GM19438 (cell line): ENCODE results near the gene SPDYE17.
"Not testable (repeated sequence)": the region's sequence is repeated elsewhere in the genome, so short reads cannot be mapped to it uniquely, and the experiment has no call there.

Experiments
- ATAC-seq: cut with Tn5 transposase; IDR thresholded peaks from one replicate; pipeline ENCODE4 v1.9.1; 2021; ENCODE audit warnings: low read depth; ENCODE audit not compliant: unreplicated experiment

The SPDYE17 gene

DNA sequence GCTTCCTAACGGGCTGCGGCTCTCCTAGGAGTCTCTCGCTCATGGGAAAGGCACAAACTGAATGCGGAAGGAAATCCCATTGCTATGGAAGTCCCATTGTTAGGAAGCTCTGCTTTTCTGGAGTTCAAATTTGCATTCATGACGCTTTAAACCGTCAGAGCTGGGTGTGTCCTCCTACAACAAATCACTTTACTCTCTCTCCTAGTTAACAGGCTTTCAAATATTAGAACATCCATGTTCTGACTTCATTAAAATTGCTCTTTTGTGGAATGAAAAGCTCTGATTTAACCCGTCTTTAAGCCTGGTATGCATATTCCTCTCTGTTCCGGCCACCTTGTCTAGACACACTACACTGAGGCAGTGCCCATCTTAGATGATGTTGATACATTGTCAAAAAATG lies at the start of gene SPDYE17:
SPDYE17 (minus strand) TSS at position 101 of the 400 bp plus-strand sequence. CDS start 1,791 bp downstream, outside the sequence.
- ATAC-seq = not testable (repeated sequence)

DNA sequence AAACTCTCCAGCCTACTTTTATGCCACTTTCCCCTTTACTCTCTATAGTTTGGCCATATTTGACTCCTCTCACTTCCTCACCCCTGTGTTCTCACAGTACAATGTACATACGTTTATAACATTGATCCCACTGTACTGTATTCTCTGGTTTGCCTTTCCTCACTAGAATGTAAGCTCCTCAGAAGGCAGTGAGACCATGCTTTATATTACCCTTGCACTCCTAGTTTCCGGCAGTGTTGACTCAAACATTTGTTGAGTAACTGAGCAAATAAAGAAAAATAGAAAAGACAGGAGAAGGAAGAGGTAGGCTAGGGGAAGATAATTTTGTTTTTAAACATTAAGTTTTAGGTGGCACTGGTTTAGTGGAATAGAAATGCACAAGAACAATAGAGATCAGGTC lies 48.1 kb upstream of the SPDYE17 start:
- ATAC-seq = not testable (repeated sequence)

GRCh38 chr7:77079624-77080023 lies 47.5 kb upstream of the SPDYE17 start:
- ATAC-seq = not testable (repeated sequence)

- ATAC-seq = not testable (repeated sequence)
Observed at GRCh38 chr7:77079112-77079511, 47.0 kb upstream of the SPDYE17 start.

- ATAC-seq = not testable (repeated sequence)
Observed at GRCh38 chr7:77077060-77077459, 44.9 kb upstream of the SPDYE17 start.

DNA sequence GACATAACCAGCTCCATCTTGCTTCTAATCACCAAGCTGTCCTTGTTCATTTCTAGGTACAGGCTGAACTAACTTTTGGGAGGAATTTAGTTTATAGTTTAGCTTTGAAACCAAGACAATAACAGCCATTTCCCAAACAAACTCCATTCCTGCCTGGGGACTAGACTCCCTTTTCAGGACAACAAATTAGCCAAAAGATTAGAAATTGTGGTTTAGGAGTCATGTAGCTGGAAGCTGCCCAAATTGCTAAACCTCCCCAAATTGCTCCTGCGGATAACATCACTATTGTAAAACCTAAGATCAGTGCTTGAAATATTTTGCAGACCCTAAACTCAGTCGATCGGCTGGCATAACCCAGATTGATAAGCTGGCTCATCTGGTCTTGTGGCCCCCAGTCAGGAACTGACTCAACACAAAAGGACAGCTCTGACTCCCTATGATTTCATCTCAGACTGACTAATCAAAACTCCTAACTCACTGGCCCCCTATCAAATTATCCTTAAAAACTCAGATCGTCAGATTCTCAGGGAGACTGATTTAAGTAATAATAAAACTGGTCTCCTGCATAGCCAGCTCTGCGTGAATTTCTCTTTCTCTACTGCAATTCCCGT lies 42.7 kb upstream of the SPDYE17 start:
- not testable (repeated sequence) for ATAC-seq

DNA sequence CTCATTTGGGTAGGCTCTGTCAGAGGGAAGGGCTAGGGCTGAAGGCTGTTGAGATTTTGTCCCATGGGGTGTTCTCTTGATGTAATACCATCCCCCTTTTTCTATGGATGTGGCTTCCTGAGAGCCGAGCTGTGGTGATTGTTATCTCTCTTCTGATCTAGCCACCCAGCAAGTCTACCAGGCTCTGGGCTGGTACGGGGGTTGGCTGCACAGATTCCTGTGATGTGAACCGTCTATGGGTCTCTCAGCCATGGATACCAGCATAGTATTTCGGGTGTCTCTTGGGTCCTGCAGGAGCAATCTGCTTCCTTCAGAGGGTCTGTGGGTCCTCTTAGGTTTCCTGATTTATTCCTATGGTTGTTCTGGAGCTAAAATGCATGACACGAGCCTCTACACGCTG lies 38.9 kb upstream of the SPDYE17 start:
- ATAC-seq = not testable (repeated sequence)

DNA sequence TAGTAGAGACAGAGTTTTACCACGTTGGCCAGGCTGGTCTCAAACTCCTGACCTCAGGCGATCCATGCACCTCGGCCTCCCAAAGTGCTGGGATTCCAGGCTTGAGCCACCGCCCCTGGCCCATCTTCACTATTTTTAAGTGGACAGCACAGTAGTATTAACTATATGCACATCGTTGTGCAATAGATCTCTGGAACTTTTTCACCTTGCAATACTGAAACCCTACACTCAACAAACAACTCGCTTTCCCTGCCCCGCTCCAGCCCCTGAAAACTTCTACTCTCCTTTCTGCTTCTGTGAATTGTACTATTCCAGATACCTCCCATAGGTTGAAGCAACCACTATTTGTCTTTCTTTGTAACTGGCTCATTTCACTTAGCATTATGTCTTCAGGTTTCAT lies 33.7 kb upstream of the SPDYE17 start:
- not testable (repeated sequence) for ATAC-seq

DNA sequence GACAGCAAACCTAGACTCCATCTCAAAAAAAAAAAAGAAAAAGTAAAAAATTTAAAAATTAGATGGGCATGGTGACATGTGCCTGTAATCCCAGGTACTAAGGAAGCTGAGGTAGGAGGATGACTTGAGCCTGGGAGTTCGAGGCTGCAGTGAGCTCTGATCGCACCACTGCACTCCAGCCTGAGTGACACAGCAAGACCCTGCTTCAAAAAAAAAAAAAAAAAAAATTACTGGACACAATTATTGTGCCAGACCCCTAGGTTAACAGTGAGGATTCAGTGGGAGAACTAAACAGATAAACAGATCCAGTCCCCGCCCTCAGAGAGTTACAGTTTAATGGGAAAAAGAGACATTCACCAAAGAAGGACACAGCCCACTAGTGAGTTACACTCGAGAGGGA lies 31.6 kb upstream of the SPDYE17 start:
- ATAC-seq = not testable (repeated sequence)

- ATAC-seq = not testable (repeated sequence)
Observed at GRCh38 chr7:77062557-77062956, 30.4 kb upstream of the SPDYE17 start, which contains the start of gene SPDYE18. Gene SPDYE18, minus strand, starts transcription at chr7:77062558. Its CDS starts 2,046 bp downstream, at chr7:77060512.

DNA sequence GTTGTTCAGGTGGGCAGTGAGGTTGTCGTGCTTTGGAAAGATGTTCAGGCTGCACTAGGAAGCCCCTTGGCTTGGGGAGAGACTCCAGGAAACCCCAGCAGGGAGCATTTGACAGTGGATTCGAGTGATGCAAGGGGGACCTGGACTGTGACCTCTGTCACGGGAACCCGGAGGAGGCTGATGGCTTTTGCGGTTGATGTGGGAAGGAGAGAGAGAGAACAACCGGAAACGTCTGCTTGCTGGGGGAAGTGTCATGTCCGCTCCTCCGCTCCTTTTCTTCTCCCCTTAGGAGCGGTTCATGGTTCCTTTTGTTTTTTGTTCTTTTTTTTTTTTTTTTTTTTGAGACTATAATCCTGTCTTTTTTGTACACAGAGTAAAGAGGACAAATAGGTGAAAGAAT lies 5.8 kb downstream of the SPDYE17 start:
- ATAC-seq = not testable (repeated sequence)

GRCh38 chr7:77010074-77010680 lies 22.0 kb downstream of the SPDYE17 start:
- not testable (repeated sequence) for ATAC-seq

DNA sequence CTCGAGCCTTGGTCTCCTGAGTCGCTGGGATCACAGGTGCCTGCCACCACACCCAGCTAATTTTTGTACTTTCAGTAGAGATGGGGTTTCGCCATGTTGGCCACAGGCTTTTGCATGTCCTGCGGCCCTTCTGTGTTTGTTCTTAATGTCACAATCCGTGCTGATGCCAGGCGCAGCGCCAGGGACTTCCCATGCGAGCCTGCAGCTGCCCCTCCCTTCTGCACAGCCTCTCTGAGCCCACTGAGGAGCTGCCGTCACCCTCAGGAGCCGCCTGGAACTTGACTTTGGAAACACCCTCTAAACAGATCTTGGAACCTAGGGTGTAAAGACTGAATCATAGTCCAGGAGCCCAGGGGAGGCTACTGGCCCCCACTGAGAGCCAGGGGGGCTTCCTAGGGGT lies 24.2 kb downstream of the SPDYE17 start:
- ATAC-seq = not testable (repeated sequence)

DNA sequence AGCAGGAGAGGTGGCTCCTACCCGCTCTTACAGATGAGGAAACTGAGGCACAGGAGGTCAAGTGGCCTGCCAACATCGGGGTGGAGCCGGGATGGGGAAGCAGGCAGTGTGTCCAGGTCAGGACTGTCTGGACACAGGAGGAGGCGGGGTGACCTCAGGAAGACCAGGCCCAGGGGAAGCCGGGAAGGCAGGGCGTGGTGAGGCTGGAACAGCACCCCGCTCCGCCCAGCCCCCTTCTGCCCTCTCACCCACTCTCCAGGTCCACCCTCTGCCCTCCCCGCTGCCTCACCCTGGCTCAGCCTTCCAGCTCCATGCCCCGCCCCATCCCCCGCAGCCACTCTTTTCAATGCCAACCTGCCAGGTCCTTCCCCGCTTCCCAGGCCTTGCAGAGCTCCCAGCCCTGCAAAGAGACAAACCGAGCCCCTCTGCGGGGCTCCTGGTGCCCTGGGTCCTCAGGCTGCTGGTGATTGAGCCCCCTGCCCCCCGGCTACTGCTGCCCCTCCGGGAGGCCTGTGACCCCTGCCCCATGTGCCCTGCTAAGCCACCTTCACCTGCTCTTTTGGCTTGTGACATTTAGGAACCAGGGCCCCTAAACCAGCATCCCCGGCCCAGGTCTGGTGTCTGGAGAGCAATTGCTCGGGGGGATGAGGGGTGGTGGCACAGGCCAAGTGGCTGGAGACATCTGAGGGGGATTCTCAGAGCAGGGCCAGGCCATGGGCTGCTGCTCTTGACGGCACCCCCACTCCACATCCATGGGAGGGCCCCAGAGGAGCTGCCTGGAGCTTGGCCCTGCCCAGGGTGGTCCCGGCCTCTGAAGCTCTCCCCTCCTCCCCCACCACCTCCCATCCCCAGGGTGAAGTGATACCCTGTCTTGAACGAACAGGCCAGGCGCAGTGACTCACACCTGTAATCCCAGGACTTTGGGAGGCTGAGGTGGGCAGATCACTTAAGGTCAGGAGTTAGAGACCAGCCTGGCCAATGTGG lies 25.7 kb downstream of the SPDYE17 start:
- not testable (repeated sequence) for ATAC-seq

- not testable (repeated sequence) for ATAC-seq
Observed at GRCh38 chr7:77005461-77006057, 26.6 kb downstream of the SPDYE17 start.

DNA sequence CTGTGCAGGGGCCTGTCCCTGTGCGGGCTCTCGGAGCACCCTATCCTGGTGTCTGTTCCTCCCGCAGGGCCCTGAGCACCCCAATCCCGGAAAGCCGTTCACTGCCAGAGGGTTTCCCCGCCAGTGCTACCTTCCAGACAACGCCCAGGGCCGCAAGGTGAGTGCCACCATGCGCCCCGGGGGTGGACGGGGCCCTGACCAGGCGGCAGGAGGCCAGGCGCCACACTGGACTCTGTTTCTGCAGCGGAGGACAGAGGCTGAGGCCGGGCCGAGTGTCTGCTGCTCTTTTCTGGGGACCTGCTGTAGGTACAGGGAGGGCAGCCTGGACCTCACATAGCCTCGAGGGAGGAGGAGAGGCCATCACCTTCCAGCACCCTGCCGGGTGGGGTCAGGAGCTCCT lies 28.0 kb downstream of the SPDYE17 start:
- not testable (repeated sequence) for ATAC-seq

DNA sequence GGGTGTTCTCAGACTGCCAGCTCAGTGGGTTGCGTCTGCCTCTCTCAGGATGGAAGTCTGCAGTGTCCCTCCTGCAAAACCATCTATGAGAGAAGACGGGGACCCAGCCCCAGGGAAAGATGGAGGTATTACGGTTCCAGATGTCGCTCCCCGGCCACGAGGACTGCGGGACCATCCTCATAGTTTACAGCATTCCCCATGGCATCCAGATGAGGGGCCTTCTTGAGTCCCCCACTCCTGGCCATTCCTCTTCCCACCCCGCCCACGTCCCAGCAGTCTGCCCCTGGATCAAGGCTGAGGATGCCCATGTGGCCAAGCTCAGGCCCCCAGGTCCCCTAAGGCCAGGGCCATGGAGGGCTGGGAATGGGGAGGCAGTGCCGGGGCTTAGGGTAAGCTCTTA lies 28.9 kb downstream of the SPDYE17 start:
- ATAC-seq = not testable (repeated sequence)

- ATAC-seq = not testable (repeated sequence)
Observed at GRCh38 chr7:77002678-77003233, 29.4 kb downstream of the SPDYE17 start.

GRCh38 chr7:77002104-77002503 lies 30.1 kb downstream of the SPDYE17 start:
- not testable (repeated sequence) for ATAC-seq

DNA sequence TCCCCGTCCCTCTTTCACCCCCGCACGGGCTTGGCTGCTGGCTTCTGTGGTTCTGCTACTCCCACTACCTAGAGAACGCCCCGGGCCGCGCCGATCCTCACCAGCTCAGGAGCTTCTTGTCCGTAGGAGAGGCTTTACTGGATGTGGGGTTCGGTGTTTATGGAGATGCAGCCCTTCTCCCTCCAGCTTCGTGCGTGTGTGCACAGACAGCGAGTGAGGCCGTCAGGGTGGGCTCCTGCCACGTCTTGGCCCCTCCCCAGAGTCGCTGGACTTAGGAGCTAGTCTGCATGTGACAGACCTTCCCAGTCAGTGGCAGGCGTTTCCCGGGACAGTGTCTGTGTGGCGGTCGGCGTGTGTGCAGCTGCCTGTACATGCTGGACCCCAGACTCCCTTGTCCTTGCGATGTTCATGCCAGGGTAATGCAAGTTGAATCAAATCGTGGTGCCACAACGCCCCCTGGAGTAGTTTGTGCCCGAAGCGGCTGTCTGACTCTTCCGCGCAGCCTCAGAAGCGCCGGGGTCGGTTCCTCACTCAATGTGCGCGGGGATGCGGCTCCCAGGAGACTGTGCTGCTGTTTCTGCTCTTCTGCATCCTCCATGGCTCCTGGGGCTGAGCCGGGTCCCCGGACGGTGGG lies 32.6 kb downstream of the SPDYE17 start:
- ATAC-seq = peak; percentile 56
